Gastrocnemius medialis (tissue), 4 donors: Measurements from ENCODE around the gene CDH23. TPM values are rescaled to one million over a fixed set of nuclear protein-coding genes. Genes with fewer than 3 reads are reported as not detected.

Experiments
- ATAC-seq, 2 donors: fragments of 150-250 bp; one replicate each; pipeline ENCODE4 v1.9.1; 2016
- DNase-seq, 2 donors: peaks; one replicate each; pipeline ENCODE4 v3.0.0-alpha.2; 2019
- H3K27ac ChIP-seq, 4 donors: fragments of 200-600 bp; sonication (generic); 1 replicate in 1 of 4; 2 replicates in 3 of 4; pipeline ENCODE4 v1.5.1; 2016 to 2018; ENCODE audit warnings: mild to moderate bottlenecking in 2 of 4, moderate library complexity in 1 of 4
- H3K27me3 ChIP-seq, 3 donors: fragments of 200-600 bp; sonication (generic) in 2 of 3; 1 replicate in 1 of 3; 2 replicates in 2 of 3; pipeline versions ENCODE4 v1.5.1 to v1.6.0; 2016 to 2019; ENCODE audit warnings: mild to moderate bottlenecking in 1 of 3, moderate library complexity in 1 of 3
- H3K36me3 ChIP-seq, 2 donors: fragments of 200-600 bp; sonication (generic) in 1 of 2; one replicate each; pipeline ENCODE4 v1.5.1; 2017 to 2018
- H3K4me1 ChIP-seq, 2 donors: fragments of 200-600 bp; sonication (generic) in 1 of 2; one replicate each; pipeline ENCODE4 v1.5.1; 2016 to 2017; ENCODE audit warnings: mild to moderate bottlenecking in 2 of 2
- H3K4me3 ChIP-seq, 4 donors: fragments of 200-600 bp; sonication (generic) in 3 of 4; 1 replicate in 1 of 4; 2 replicates in 3 of 4; pipeline ENCODE4 v1.5.1; 2016 to 2019; ENCODE audit warnings: mild to moderate bottlenecking in 2 of 4
- H3K9me3 ChIP-seq, 3 donors: fragments of 200-600 bp; sonication (generic) in 2 of 3; 1 replicate in 1 of 3; 2 replicates in 2 of 3; pipeline ENCODE4 v1.5.1; 2016 to 2019
- POLR2A ChIP-seq, 2 donors: fragments of 450-650 bp; IDR thresholded peaks; one replicate each; pipeline ENCODE4 v1.6.1; 2017; ENCODE audit warnings: antibody characterized with exemption in 2 of 2, mild to moderate bottlenecking in 2 of 2, moderate library complexity in 2 of 2
- in situ Hi-C, 4 donors: fragments of 200-750 bp; cut with MboI; loops; one replicate each; pipeline versions ENCODE4 v1.15.0 to v1.8.0; 2017; ENCODE audit warnings: low sequenced_read_pairs in 4 of 4
- intact Hi-C: fragments of 100-400 bp; cut with DNase I; formaldehyde crosslinking; loops from one replicate; pipeline ENCODE4 v1.15.1; 2023; ENCODE audit warnings: low total_unique reads
- total RNA-seq, 4 donors: library from RNA; depleted of rRNA; stranded (reverse); fragments of >200 nt; gene quantifications; one replicate each; pipeline versions ENCODE4 v1.1.0 to v1.2.3, GENCODE V29; 2016
- TF ChIP-seq, protein P1 (sequence below), 5 experiments: fragments of 450-650 bp in 3 of 5; fragments of 200-600 bp in 2 of 5; sonication (generic) in 2 of 5; IDR thresholded peaks in 4 of 5; conservative IDR thresholded peaks in 1 of 5; 1 replicate in 4 of 5; 2 replicates in 1 of 5; pipeline ENCODE4 v1.5.1; 2016 to 2019; ENCODE audit warnings: antibody characterized with exemption in 5 of 5, mild to moderate bottlenecking in 3 of 5, moderate library complexity in 3 of 5

Gene CDH23
- total RNA-seq, 4 donors from 2014 or later: 0.53 to 1.8 (median 1.2) TPM

- ATAC-seq: no peak
- no peak overlapping the region for H3K27ac ChIP-seq
- TF ChIP-seq, protein P1, sequence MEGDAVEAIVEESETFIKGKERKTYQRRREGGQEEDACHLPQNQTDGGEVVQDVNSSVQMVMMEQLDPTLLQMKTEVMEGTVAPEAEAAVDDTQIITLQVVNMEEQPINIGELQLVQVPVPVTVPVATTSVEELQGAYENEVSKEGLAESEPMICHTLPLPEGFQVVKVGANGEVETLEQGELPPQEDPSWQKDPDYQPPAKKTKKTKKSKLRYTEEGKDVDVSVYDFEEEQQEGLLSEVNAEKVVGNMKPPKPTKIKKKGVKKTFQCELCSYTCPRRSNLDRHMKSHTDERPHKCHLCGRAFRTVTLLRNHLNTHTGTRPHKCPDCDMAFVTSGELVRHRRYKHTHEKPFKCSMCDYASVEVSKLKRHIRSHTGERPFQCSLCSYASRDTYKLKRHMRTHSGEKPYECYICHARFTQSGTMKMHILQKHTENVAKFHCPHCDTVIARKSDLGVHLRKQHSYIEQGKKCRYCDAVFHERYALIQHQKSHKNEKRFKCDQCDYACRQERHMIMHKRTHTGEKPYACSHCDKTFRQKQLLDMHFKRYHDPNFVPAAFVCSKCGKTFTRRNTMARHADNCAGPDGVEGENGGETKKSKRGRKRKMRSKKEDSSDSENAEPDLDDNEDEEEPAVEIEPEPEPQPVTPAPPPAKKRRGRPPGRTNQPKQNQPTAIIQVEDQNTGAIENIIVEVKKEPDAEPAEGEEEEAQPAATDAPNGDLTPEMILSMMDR (IDR thresholded peaks at IDR 0.05 in 4 of 5, conservative IDR thresholded peaks at IDR 0.05 in 1 of 5): no peak
- TF ChIP-seq POLR2A (IDR thresholded peaks at IDR 0.05): no peak
- no peaks in the 10 kb centered on the region for H3K27me3 ChIP-seq
- DNase-seq: no peak
- H3K4me3 ChIP-seq: no peak overlapping the region
- H3K36me3 ChIP-seq: no peaks in the 10 kb centered on the region
- peaks cover 0 to 8% of the 10 kb centered on the region in 2 donors for H3K4me1 ChIP-seq
- in situ Hi-C loops: no loop called here
- intact Hi-C loops: no loop called here
- H3K9me3 ChIP-seq: no peaks in the 10 kb centered on the region
These were observed 290.8 kb downstream of the CDH23 start for GRCh38 chr10:71687480-71687879.

GRCh38 chr10:71688256-71688655, 291.5 kb downstream of the CDH23 start:
- Histone ChIP-seq H3K9me3 (no peaks in the 10 kb centered on the region), H3K27me3 (no peaks in the 10 kb centered on the region), H3K4me3 (no peak overlapping the region), H3K27ac (no peak overlapping the region), H3K4me1 (peaks cover 0 to 8% of the 10 kb centered on the region in 2 donors), H3K36me3 (no peaks in the 10 kb centered on the region)
- DNase-seq: no peak
- TF ChIP-seq, protein P1 (IDR thresholded peaks at IDR 0.05 in 4 of 5, conservative IDR thresholded peaks at IDR 0.05 in 1 of 5): no peak
- TF ChIP-seq POLR2A (IDR thresholded peaks at IDR 0.05): no peak
- no peak for ATAC-seq
- intact Hi-C loops (no loop called here), in situ Hi-C loops (no loop called here)

GRCh38 chr10:71690094-71690720, 293.5 kb downstream of the CDH23 start:
- Histone ChIP-seq H3K27me3 (no peaks in the 10 kb centered on the region), H3K36me3 (no peaks in the 10 kb centered on the region), H3K4me3 (no peak overlapping the region), H3K9me3 (no peaks in the 10 kb centered on the region), H3K4me1 (peaks cover 0 to 8% of the 10 kb centered on the region in 2 donors), H3K27ac (no peak overlapping the region)
- no peak for ATAC-seq
- in situ Hi-C loops (no loop called here), intact Hi-C loops (no loop called here)
- no peak for TF ChIP-seq POLR2A (IDR thresholded peaks at IDR 0.05)
- TF ChIP-seq, protein P1 (IDR thresholded peaks at IDR 0.05 in 4 of 5, conservative IDR thresholded peaks at IDR 0.05 in 1 of 5): no peak
- DNase-seq: no peak

- H3K36me3 ChIP-seq: no peaks in the 10 kb centered on the region
- TF ChIP-seq, protein P1 (IDR thresholded peaks at IDR 0.05 in 4 of 5, conservative IDR thresholded peaks at IDR 0.05 in 1 of 5): no peak
- no peak for TF ChIP-seq POLR2A (IDR thresholded peaks at IDR 0.05)
- in situ Hi-C loops: no loop called here
- H3K27ac ChIP-seq: no peak overlapping the region
- no peak for ATAC-seq
- H3K9me3 ChIP-seq: no peaks in the 10 kb centered on the region
- no peak for DNase-seq
- peaks cover 0 to 3% of the 10 kb centered on the region in 2 donors for H3K4me1 ChIP-seq
- H3K27me3 ChIP-seq: no peaks in the 10 kb centered on the region
- H3K4me3 ChIP-seq: no peak overlapping the region
- intact Hi-C loops: no loop called here
These were observed 294.7 kb downstream of the CDH23 start for GRCh38 chr10:71691405-71691804.
